ENCODE measurements around the gene ZFAND3.
A peak's percentile ranks its signal among the peaks of the same experiment; 100 is the strongest.

Gene ZFAND3

GRCh38 chr6:38159596-38159995, 340.1 kb downstream of the ZFAND3 start:
- no peak for DNase-seq

- no peak for DNase-seq
Measured at GRCh38 chr6:38160831-38161230, 341.3 kb downstream of the ZFAND3 start.

- no peak for DNase-seq
Measured at GRCh38 chr6:38161331-38161730, 341.8 kb downstream of the ZFAND3 start.

- no peak for DNase-seq
Measured at GRCh38 chr6:38161754-38162492, 342.4 kb downstream of the ZFAND3 start.

- no peak for DNase-seq
Measured at GRCh38 chr6:38162493-38163185, 343.1 kb downstream of the ZFAND3 start.

GRCh38 chr6:38163186-38164130, 343.9 kb downstream of the ZFAND3 start:
- DNase-seq: no peak

GRCh38 chr6:38164131-38164481, 344.6 kb downstream of the ZFAND3 start:
- no peak for DNase-seq

GRCh38 chr6:38164671-38165108, 345.2 kb downstream of the ZFAND3 start:
- no peak for DNase-seq

GRCh38 chr6:38166411-38167240, 347.1 kb downstream of the ZFAND3 start:
- no peak for DNase-seq

- no peak for DNase-seq
Measured at GRCh38 chr6:38167598-38167997, 348.1 kb downstream of the ZFAND3 start.

- no peak for DNase-seq
Measured at GRCh38 chr6:38168126-38168525, 348.6 kb downstream of the ZFAND3 start.

- no peak for DNase-seq
Measured at GRCh38 chr6:38168699-38169098, 349.2 kb downstream of the ZFAND3 start.

GRCh38 chr6:38169221-38169976, 349.9 kb downstream of the ZFAND3 start:
- no peak for DNase-seq

- DNase-seq: peak; percentile 60
Measured at GRCh38 chr6:38169977-38170526, 350.5 kb downstream of the ZFAND3 start.

- DNase-seq: no peak
Measured at GRCh38 chr6:38170666-38171355, 351.3 kb downstream of the ZFAND3 start.

- DNase-seq: no peak
Measured at GRCh38 chr6:38171997-38172738, 352.6 kb downstream of the ZFAND3 start.

- no peak for DNase-seq
Measured at GRCh38 chr6:38172739-38173410, 353.3 kb downstream of the ZFAND3 start.

- no peak for DNase-seq
Measured at GRCh38 chr6:38173909-38174308, 354.4 kb downstream of the ZFAND3 start.

- DNase-seq: no peak
Measured at GRCh38 chr6:38174315-38174714, 354.8 kb downstream of the ZFAND3 start.

All from NCI-H1092 (cell line).